Uterus (tissue), 2 donors: ENCODE data around the gene SERTAD1.

Experiments used
- POLR2A ChIP-seq, 2 donors: fragments of 450-650 bp; IDR thresholded peaks; one replicate each; pipeline ENCODE4 v1.6.1; 2016; ENCODE audit warnings: antibody characterized with exemption in 2 of 2, mild to moderate bottlenecking in 1 of 2, moderate library complexity in 1 of 2
- TF ChIP-seq, protein P1 (sequence below), 4 experiments: fragments of 200-600 bp in 2 of 4; fragments of 450-650 bp in 2 of 4; sonication (generic) in 2 of 4; IDR thresholded peaks; one replicate each; pipeline ENCODE4 v1.5.1; 2016 to 2019; ENCODE audit warnings: antibody characterized with exemption in 4 of 4, mild to moderate bottlenecking in 2 of 4, moderate library complexity in 1 of 4

DNA sequence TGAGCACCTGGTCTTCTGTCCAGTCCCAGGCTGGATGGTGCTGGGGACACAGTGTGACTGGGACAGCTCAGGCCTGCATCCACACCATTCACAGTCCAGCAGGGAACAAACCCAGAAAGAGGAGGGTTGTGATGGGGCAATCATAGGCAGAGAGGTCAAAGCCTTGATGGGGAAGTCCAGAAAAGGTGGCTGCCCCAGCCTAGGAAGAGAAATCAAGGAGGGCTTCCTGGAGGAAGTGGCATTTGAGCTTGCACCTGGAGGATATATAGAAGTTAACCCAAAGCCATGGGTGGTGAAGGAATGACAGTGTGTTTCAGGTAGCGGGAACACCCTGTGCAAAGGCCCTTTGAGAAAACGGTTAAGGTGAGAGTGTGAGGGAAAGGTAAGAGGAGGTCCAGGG is 10.0 kb downstream of the SERTAD1 start:
- no peak for TF ChIP-seq POLR2A (IDR thresholded peaks at IDR 0.05)
- TF ChIP-seq, protein P1, sequence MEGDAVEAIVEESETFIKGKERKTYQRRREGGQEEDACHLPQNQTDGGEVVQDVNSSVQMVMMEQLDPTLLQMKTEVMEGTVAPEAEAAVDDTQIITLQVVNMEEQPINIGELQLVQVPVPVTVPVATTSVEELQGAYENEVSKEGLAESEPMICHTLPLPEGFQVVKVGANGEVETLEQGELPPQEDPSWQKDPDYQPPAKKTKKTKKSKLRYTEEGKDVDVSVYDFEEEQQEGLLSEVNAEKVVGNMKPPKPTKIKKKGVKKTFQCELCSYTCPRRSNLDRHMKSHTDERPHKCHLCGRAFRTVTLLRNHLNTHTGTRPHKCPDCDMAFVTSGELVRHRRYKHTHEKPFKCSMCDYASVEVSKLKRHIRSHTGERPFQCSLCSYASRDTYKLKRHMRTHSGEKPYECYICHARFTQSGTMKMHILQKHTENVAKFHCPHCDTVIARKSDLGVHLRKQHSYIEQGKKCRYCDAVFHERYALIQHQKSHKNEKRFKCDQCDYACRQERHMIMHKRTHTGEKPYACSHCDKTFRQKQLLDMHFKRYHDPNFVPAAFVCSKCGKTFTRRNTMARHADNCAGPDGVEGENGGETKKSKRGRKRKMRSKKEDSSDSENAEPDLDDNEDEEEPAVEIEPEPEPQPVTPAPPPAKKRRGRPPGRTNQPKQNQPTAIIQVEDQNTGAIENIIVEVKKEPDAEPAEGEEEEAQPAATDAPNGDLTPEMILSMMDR (IDR thresholded peaks at IDR 0.05) = no peak
